Activated naive CD4-positive, alpha-beta T cell treated with anti-CD3 and anti-CD28 coated beads, Interleukin-2, amount 50 U/mL, for 24 hours (primary cell): ENCODE results near the gene HOXC9.
"Not testable (repeated sequence)": the region's sequence is repeated elsewhere in the genome, so short reads cannot be mapped to it uniquely, and the experiment has no call there.

Experiments
- H3K27ac Mint-ChIP-seq: one replicate; pipeline ENCODE4 v1.8.0; 2021; ENCODE audit warnings: mild to moderate bottlenecking, mixed read lengths
- H3K27me3 Mint-ChIP-seq: one replicate; pipeline ENCODE4 v1.8.0; 2021; ENCODE audit warnings: mixed read lengths
- H3K36me3 Mint-ChIP-seq: one replicate; pipeline ENCODE4 v1.8.0; 2021; ENCODE audit warnings: mixed read lengths
- H3K4me1 Mint-ChIP-seq: one replicate; pipeline ENCODE4 v1.8.0; 2021; ENCODE audit warnings: mixed read lengths
- H3K4me3 Mint-ChIP-seq: one replicate; pipeline ENCODE4 v1.8.0; 2021; ENCODE audit warnings: mild to moderate bottlenecking, mixed read lengths
- H3K9me3 Mint-ChIP-seq: one replicate; pipeline ENCODE4 v1.8.0; 2021; ENCODE audit warnings: mixed read lengths

HOXC9 gene

GRCh38 chr12:54038284-54038870 is 38.4 kb downstream of the HOXC9 start:
- Mint-ChIP-seq H3K27me3 (peaks cover 61% of the 10 kb centered on the region), H3K27ac (no peak overlapping the region)

GRCh38 chr12:54038871-54039414 is 39.0 kb downstream of the HOXC9 start:
- Mint-ChIP-seq H3K4me3 (no peak overlapping the region), H3K36me3 (no peaks in the 10 kb centered on the region), H3K4me1 (peaks cover 8% of the 10 kb centered on the region), H3K27ac (no peak overlapping the region), H3K9me3 (no peaks in the 10 kb centered on the region), H3K27me3 (peaks cover 61% of the 10 kb centered on the region)

More at GRCh38 chr12:54038284-54038870, 38.4 kb downstream of the HOXC9 start:
- peaks cover 12% of the 10 kb centered on the region for H3K4me1 Mint-ChIP-seq
- H3K9me3 Mint-ChIP-seq = no peaks in the 10 kb centered on the region
- no peak overlapping the region for H3K4me3 Mint-ChIP-seq
- H3K36me3 Mint-ChIP-seq = no peaks in the 10 kb centered on the region

GRCh38 chr12:54039417-54040147 is 39.6 kb downstream of the HOXC9 start:
- no peaks in the 10 kb centered on the region for H3K36me3 Mint-ChIP-seq
- H3K4me1 Mint-ChIP-seq = peaks cover 7% of the 10 kb centered on the region
- no peaks in the 10 kb centered on the region for H3K9me3 Mint-ChIP-seq
- H3K27me3 Mint-ChIP-seq = peaks cover 61% of the 10 kb centered on the region
- H3K4me3 Mint-ChIP-seq = no peak overlapping the region
- H3K27ac Mint-ChIP-seq = no peak overlapping the region

GRCh38 chr12:54040148-54040494 is 40.2 kb downstream of the HOXC9 start:
- H3K36me3 Mint-ChIP-seq = no peaks in the 10 kb centered on the region
- H3K4me1 Mint-ChIP-seq = peaks cover 4% of the 10 kb centered on the region

GRCh38 chr12:54040648-54041047 is 40.7 kb downstream of the HOXC9 start:
- Mint-ChIP-seq H3K27me3 (peaks cover 65% of the 10 kb centered on the region), H3K4me1 (peaks cover 4% of the 10 kb centered on the region), H3K36me3 (no peaks in the 10 kb centered on the region), H3K4me3 (no peak overlapping the region), H3K9me3 (no peaks in the 10 kb centered on the region), H3K27ac (no peak overlapping the region)

More at GRCh38 chr12:54040148-54040494, 40.2 kb downstream of the HOXC9 start:
- H3K27ac Mint-ChIP-seq = no peak overlapping the region
- H3K4me3 Mint-ChIP-seq = no peak overlapping the region
- H3K9me3 Mint-ChIP-seq = no peaks in the 10 kb centered on the region
- peaks cover 63% of the 10 kb centered on the region for H3K27me3 Mint-ChIP-seq

GRCh38 chr12:54041097-54041690 is 41.2 kb downstream of the HOXC9 start:
- Mint-ChIP-seq H3K27ac (no peak overlapping the region), H3K4me3 (no peak overlapping the region), H3K36me3 (no peaks in the 10 kb centered on the region), H3K27me3 (peaks cover 66% of the 10 kb centered on the region), H3K4me1 (peaks cover 4% of the 10 kb centered on the region), H3K9me3 (no peaks in the 10 kb centered on the region)

- not testable (repeated sequence) for H3K36me3 Mint-ChIP-seq, H3K27ac Mint-ChIP-seq, H3K4me3 Mint-ChIP-seq, H3K9me3 Mint-ChIP-seq
- Mint-ChIP-seq H3K4me1 (peaks cover 10% of the 10 kb centered on the region), H3K27me3 (peaks cover 70% of the 10 kb centered on the region)
Measured at GRCh38 chr12:54042033-54042432, 42.1 kb downstream of the HOXC9 start.

- Mint-ChIP-seq H3K27me3 (peaks cover 69% of the 10 kb centered on the region), H3K4me1 (peaks cover 16% of the 10 kb centered on the region), H3K4me3 (no peak overlapping the region), H3K27ac (no peak overlapping the region), H3K36me3 (no peaks in the 10 kb centered on the region), H3K9me3 (no peaks in the 10 kb centered on the region)
Measured at GRCh38 chr12:54042970-54043853, 43.3 kb downstream of the HOXC9 start.

GRCh38 chr12:54044425-54045103 is 44.6 kb downstream of the HOXC9 start:
- H3K4me1 Mint-ChIP-seq = peaks cover 16% of the 10 kb centered on the region
- peaks cover 71% of the 10 kb centered on the region for H3K27me3 Mint-ChIP-seq
- H3K36me3 Mint-ChIP-seq = no peaks in the 10 kb centered on the region
- no peaks in the 10 kb centered on the region for H3K9me3 Mint-ChIP-seq
- H3K4me3 Mint-ChIP-seq = no peak overlapping the region
- H3K27ac Mint-ChIP-seq = no peak overlapping the region

GRCh38 chr12:54045401-54045800 is 45.4 kb downstream of the HOXC9 start:
- Mint-ChIP-seq H3K4me3 (no peak overlapping the region), H3K4me1 (peaks cover 23% of the 10 kb centered on the region), H3K27ac (no peak overlapping the region)

GRCh38 chr12:54045868-54046521 is 46.0 kb downstream of the HOXC9 start:
- no peak overlapping the region for H3K27ac Mint-ChIP-seq
- no peak overlapping the region for H3K4me3 Mint-ChIP-seq
- H3K36me3 Mint-ChIP-seq = no peaks in the 10 kb centered on the region
- H3K9me3 Mint-ChIP-seq = no peaks in the 10 kb centered on the region
- peaks cover 25% of the 10 kb centered on the region for H3K4me1 Mint-ChIP-seq
- H3K27me3 Mint-ChIP-seq = peaks cover 73% of the 10 kb centered on the region

More at GRCh38 chr12:54045401-54045800, 45.4 kb downstream of the HOXC9 start:
- Mint-ChIP-seq H3K9me3 (no peaks in the 10 kb centered on the region), H3K36me3 (no peaks in the 10 kb centered on the region), H3K27me3 (peaks cover 72% of the 10 kb centered on the region)

GRCh38 chr12:54046809-54047159 is 46.8 kb downstream of the HOXC9 start:
- no peaks in the 10 kb centered on the region for H3K9me3 Mint-ChIP-seq

GRCh38 chr12:54047160-54047963 is 47.4 kb downstream of the HOXC9 start:
- H3K4me3 Mint-ChIP-seq = peak overlapping the region; percentile 49
- no peak overlapping the region for H3K27ac Mint-ChIP-seq
- H3K36me3 Mint-ChIP-seq = no peaks in the 10 kb centered on the region
- H3K9me3 Mint-ChIP-seq = no peaks in the 10 kb centered on the region
- H3K27me3 Mint-ChIP-seq = peaks cover 75% of the 10 kb centered on the region
- H3K4me1 Mint-ChIP-seq = peaks cover 34% of the 10 kb centered on the region

More at GRCh38 chr12:54046809-54047159, 46.8 kb downstream of the HOXC9 start:
- peak overlapping the region; percentile 49 for H3K4me3 Mint-ChIP-seq
- H3K36me3 Mint-ChIP-seq = no peaks in the 10 kb centered on the region
- H3K27me3 Mint-ChIP-seq = peaks cover 73% of the 10 kb centered on the region
- H3K4me1 Mint-ChIP-seq = peaks cover 30% of the 10 kb centered on the region
- H3K27ac Mint-ChIP-seq = no peak overlapping the region

- Mint-ChIP-seq H3K27me3 (peaks cover 75% of the 10 kb centered on the region), H3K36me3 (no peaks in the 10 kb centered on the region), H3K4me1 (peaks cover 38% of the 10 kb centered on the region), H3K27ac (no peak overlapping the region), H3K4me3 (no peak overlapping the region), H3K9me3 (no peaks in the 10 kb centered on the region)
Measured at GRCh38 chr12:54047964-54048303, 48.0 kb downstream of the HOXC9 start.
